Activated naive CD4-positive, alpha-beta T cell treated with anti-CD3 and anti-CD28 coated beads, Interleukin-2, amount 50 U/mL, for 72 hours (primary cell): ENCODE measurements around the gene ARVCF. TPM values are rescaled to one million over a fixed set of nuclear protein-coding genes. Genes with fewer than 3 reads are reported as not detected.

Source experiments
- ATAC-seq, 2 donors: fragments of 150-1000 bp; cut with Tn5 transposase; 2 replicates each; pipeline ENCODE4 v1.10.0; 2021; ENCODE audit warnings: mild to moderate bottlenecking in 2 of 2, moderate library complexity in 2 of 2
- DNase-seq, 2 donors: peaks; one replicate each; pipeline ENCODE4 v3.0.0; 2021 to 2022; ENCODE audit warnings: low spot score in 2 of 2
- H3K27ac Mint-ChIP-seq, 2 donors: one replicate each; pipeline ENCODE4 v1.8.0; 2022; ENCODE audit warnings: mild to moderate bottlenecking in 2 of 2, mixed read lengths in 2 of 2
- H3K36me3 Mint-ChIP-seq, 2 donors: one replicate each; pipeline ENCODE4 v1.8.0; 2022; ENCODE audit warnings: mixed read lengths in 2 of 2
- H3K9me3 Mint-ChIP-seq, 2 donors: one replicate each; pipeline ENCODE4 v1.8.0; 2022; ENCODE audit warnings: mixed read lengths in 2 of 2
- total RNA-seq, 2 donors: library from RNA; stranded (reverse); gene quantifications; one replicate each; pipeline ENCODE4 v1.2.3, GENCODE V29; 2022

The ARVCF gene
- total RNA-seq, 2 donors from 2014 or later: 1.9 to 4.3 TPM

- H3K27ac Mint-ChIP-seq: peak overlapping the region in 1 of 2 donors; percentile 86
Measured at GRCh38 chr22:19968450-19968891, 48.2 kb downstream of the ARVCF start.

GRCh38 chr22:19967850-19968449 lies 48.7 kb downstream of the ARVCF start:
- DNase-seq: no peak
- Mint-ChIP-seq H3K9me3 (no peaks in the 10 kb centered on the region), H3K27ac (no peak overlapping the region), H3K36me3 (no peaks in the 10 kb centered on the region)
- ATAC-seq: no peak

More at GRCh38 chr22:19968450-19968891, 48.2 kb downstream of the ARVCF start:
- no peak for ATAC-seq
- DNase-seq: no peak
- Mint-ChIP-seq H3K9me3 (no peaks in the 10 kb centered on the region), H3K36me3 (no peaks in the 10 kb centered on the region)

DNA sequence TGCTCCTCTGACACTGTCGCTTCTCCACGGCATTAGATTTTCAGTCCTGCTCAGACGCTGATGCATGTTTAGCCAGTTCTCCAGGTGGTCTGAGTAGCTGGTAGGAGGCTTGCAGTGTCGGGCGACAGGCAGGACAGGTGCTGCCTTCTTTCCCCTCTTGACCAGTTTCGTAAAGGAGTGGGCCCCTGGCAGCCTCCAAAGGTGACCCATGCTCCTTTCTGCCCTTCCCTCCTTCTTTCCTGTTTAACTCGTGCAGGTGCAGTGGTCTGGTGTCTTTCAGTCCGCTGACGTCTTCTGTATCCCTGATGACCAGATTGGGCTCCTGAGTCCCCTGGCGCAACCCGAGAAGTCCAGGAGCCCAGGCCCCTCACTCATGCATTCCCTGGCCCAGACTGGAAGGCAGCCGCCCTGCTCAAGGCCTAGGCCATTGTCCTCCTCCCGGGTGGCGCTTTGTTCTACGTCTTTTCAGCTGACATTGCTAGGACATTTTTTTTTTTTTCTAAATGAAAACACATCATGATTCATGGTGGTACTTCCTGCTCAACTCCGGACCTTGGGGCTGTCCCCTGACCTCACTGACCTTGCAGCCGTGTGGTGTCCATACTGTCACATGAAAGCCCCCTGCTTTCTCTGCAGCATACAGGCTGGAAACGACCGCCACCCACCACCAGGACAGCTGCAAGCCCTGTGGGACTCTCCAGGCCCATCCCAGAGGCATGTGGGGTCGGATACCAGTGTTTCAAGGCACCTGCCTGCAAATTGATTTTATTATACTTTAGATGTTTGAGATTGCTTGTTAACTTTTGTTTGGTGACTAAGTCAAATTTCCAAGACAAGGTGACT lies 49.5 kb downstream of the ARVCF start:
- ATAC-seq (no peak), DNase-seq (no peak)
- Mint-ChIP-seq H3K9me3 (no peaks in the 10 kb centered on the region), H3K27ac (peak overlapping the region in 1 of 2 donors; percentile 19), H3K36me3 (no peaks in the 10 kb centered on the region)

DNA sequence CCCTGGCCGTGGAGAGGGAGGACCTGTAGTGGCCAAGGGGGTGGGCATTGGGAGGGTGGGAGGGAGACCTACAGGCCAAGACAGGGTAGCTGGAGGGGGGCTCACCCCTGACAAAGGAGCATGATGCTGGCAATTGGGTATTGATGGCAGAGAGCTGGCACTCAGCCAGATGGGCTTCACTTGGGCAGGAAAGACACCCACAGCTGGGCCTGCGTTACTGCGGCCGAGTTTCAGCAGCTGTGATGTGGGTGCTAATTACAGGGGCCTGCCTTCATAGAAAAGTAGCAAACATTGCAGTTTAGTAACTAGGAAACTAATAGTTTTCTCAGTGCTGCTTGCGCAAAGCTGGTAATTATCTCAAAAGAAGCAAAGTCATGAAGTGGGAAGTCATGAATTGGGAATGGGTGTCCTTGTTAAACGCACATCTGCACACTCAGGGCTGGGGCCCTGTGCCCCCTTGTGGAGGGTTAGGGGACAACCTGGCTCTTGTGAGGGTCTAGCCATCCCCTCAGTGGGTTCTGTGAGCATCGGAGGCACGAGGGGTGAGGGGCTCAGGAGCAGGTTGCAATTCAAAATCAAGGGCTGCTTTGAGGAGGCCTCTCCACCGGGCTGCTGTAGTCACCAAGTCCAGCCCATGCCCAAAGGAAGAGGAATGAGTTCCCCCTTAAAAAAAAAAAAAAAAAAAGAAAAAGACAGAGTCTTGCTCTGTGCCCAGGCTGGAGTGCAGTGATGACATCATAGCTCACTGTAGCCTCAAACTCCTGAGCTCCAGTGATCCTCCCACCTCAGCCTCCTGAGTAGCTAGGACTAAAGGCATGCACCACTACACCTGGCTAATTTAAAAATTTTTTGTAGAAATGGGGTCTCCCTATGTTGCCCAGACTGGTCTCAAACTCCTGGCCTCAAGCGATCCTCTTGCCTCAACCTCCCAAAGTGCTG lies 50.6 kb downstream of the ARVCF start:
- H3K36me3 Mint-ChIP-seq: no peaks in the 10 kb centered on the region
- DNase-seq: no peak
- no peaks in the 10 kb centered on the region for H3K9me3 Mint-ChIP-seq
- H3K27ac Mint-ChIP-seq: no peak overlapping the region
- no peak for ATAC-seq

GRCh38 chr22:19964701-19965386 lies 51.8 kb downstream of the ARVCF start:
- ATAC-seq (no peak), DNase-seq (no peak)
- Mint-ChIP-seq H3K27ac (peak overlapping the region in 1 of 2 donors; percentile 70), H3K36me3 (no peaks in the 10 kb centered on the region), H3K9me3 (no peaks in the 10 kb centered on the region)

DNA sequence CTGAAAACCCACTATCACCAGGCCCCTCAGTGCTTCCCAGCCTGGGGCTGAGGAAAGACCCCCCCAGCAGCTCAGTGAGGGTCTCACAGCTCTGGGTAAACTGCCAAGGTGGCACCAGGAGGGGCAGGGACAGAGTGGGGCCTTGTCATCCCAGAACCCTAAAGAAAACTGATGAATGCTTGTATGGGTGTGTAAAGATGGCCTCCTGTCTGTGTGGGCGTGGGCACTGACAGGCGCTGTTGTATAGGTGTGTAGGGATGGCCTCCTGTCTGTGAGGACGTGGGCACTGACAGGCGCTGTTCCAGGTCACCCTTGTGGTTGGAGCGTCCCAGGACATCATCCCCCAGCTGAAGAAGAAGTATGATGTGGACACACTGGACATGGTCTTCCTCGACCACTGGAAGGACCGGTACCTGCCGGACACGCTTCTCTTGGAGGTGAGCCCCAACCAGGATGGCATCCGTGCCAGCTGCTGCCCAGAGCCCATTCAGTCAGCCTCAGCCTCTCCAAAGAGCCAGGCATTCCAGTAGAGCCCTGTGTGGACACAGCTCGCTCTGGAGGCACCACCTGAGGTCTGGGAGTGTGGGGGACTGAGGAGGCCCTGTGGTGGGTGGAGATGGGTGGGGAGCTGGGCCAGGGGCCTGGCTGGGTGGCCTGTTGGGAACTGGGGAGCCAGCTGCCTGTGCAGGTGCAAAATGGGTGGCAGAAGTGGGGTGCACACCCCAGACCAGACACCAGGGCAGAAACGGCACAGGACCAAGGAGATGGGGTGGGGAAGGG lies 52.6 kb downstream of the ARVCF start:
- ATAC-seq: no peak
- no peak overlapping the region for H3K27ac Mint-ChIP-seq
- no peaks in the 10 kb centered on the region for H3K9me3 Mint-ChIP-seq
- no peaks in the 10 kb centered on the region for H3K36me3 Mint-ChIP-seq
- no peak for DNase-seq

GRCh38 chr22:19962909-19963806 lies 53.5 kb downstream of the ARVCF start:
- ATAC-seq: peak in 1 of 2 donors; percentile 39
- Mint-ChIP-seq H3K36me3 (no peaks in the 10 kb centered on the region), H3K27ac (no peak overlapping the region), H3K9me3 (no peaks in the 10 kb centered on the region)
- no peak for DNase-seq

DNA sequence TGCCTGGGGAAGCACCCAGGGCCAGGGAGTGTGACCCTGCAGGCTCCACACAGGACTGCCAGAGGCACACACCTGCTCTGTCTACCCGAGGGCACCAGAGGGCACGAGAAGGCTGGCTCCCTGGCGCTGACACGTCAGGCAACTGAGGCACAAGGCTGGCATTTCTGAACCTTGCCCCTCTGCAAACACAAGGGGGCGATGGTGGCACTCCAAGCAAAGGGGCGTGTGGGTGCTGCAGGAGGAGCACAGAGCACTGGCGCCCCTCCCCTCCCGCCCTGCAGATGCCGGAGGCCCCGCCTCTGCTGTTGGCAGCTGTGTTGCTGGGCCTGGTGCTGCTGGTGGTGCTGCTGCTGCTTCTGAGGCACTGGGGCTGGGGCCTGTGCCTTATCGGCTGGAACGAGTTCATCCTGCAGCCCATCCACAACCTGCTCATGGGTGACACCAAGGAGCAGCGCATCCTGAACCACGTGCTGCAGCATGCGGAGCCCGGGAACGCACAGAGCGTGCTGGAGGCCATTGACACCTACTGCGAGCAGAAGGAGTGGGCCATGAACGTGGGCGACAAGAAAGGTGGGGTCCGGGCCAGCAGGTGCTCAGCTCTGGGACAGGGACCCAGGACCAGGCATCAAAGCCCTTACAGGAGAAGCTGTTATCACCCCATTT lies 54.2 kb downstream of the ARVCF start:
- Mint-ChIP-seq H3K9me3 (no peaks in the 10 kb centered on the region), H3K27ac (no peak overlapping the region), H3K36me3 (no peaks in the 10 kb centered on the region)
- DNase-seq (peak in 1 of 2 donors; percentile 73), ATAC-seq (peak; percentile 65 to 85)

DNA sequence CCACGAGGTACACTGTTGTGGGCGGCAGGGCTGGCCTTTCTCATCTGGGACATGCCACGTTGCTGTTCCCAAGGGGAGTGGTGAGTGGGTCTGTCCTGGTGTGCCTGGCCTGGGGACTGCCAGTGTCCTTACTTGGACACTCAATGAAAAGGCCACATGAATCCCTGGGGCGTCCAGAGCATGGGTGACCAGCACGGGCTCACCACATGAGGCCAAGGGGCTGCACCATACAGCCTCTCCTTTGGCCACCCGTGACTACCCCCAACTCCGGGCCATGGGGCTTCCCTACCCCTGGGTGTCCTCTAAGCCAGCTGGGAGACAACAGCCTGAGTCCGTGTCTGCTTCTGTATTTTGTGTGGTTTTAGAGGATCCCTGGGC lies 54.8 kb downstream of the ARVCF start:
- H3K36me3 Mint-ChIP-seq: no peaks in the 10 kb centered on the region
- DNase-seq: no peak
- peak in 1 of 2 donors; percentile 14 for ATAC-seq
- H3K9me3 Mint-ChIP-seq: no peaks in the 10 kb centered on the region
- no peak overlapping the region for H3K27ac Mint-ChIP-seq

GRCh38 chr22:19961201-19961580 lies 55.4 kb downstream of the ARVCF start:
- H3K9me3 Mint-ChIP-seq: no peaks in the 10 kb centered on the region
- H3K27ac Mint-ChIP-seq: peak overlapping the region in 1 of 2 donors; percentile 60
- DNase-seq (no peak), ATAC-seq (no peak)
- no peaks in the 10 kb centered on the region for H3K36me3 Mint-ChIP-seq

DNA sequence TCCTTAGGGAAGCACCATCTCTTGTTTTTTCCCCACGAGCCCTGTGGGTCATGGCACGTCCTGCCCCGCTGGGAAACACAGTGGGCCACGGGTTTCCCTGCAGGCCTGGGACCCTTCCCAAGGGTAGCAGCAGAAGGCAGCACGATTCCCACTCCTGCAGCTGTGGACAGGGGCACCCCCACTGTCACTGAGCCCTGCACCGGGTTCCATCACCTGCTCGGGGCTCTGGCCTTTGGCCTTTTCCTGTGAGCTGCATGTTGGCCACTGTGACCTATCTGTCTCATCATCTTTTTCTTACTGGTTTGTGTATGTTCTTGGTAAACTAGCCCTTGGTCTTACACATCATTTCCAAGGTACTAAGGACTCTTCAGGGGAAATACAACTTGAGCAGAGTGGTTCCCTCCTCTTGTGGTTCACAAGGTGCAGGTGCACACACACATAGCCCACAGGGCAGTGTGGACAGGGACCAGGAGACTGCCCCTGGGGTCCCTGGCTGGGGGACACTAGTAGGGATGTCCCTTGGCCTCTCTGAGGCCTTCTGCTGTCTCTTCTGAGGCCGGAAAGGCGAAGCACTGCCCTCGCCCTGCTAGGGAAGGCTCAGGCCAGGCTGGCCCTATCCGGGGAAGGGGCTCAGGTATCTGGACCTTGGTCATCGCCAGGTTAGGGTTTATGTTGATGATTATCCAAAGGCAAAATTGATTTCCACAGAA lies 56.0 kb downstream of the ARVCF start:
- H3K27ac Mint-ChIP-seq: no peak overlapping the region
- DNase-seq: no peak
- ATAC-seq: peak in 1 of 2 donors; percentile 15
- no peaks in the 10 kb centered on the region for H3K9me3 Mint-ChIP-seq
- no peaks in the 10 kb centered on the region for H3K36me3 Mint-ChIP-seq

GRCh38 chr22:19959587-19960490 lies 56.8 kb downstream of the ARVCF start:
- DNase-seq (no peak), ATAC-seq (no peak)
- no peaks in the 10 kb centered on the region for H3K9me3 Mint-ChIP-seq
- H3K27ac Mint-ChIP-seq: peak overlapping the region in 1 of 2 donors; percentile 10
- H3K36me3 Mint-ChIP-seq: no peaks in the 10 kb centered on the region

- ATAC-seq (no peak), DNase-seq (no peak)
- Mint-ChIP-seq H3K36me3 (no peaks in the 10 kb centered on the region), H3K27ac (no peak overlapping the region), H3K9me3 (no peaks in the 10 kb centered on the region)
Measured at GRCh38 chr22:19959043-19959586, 57.5 kb downstream of the ARVCF start.
